Right lobe of liver (tissue), 6 donors: ENCODE measurements around the gene MRPS15. TPM values are rescaled to one million over a fixed set of nuclear protein-coding genes. Genes with fewer than 3 reads are reported as not detected.
A peak's percentile ranks its signal among the peaks of the same experiment; 100 is the strongest.
"Not testable (repeated sequence)": the region's sequence is repeated elsewhere in the genome, so short reads cannot be mapped to it uniquely, and the experiment has no call there.

Source experiments
- ATAC-seq, 4 donors: fragments of 200-7000 bp; cut with Tn5 transposase; one replicate each; pipeline ENCODE4 v1.9.1; 2020; ENCODE audit warnings: mild to moderate bottlenecking in 4 of 4, moderate library complexity in 4 of 4
- DNase-seq, 3 donors: peaks; one replicate each; pipeline ENCODE4 v3.0.0-alpha.2; 2020
- H3K27ac ChIP-seq, 3 donors: fragments of 200-600 bp; one replicate each; pipeline ENCODE4 v1.8.0; 2022
- H3K27me3 ChIP-seq, 2 donors: fragments of 200-600 bp; one replicate each; pipeline ENCODE4 v1.8.0; 2022
- H3K36me3 ChIP-seq, 4 donors: fragments of 200-600 bp; sonication (generic) in 1 of 4; one replicate each; pipeline versions ENCODE4 v1.5.1 to v1.8.0; 2017 to 2022; ENCODE audit warnings: control low read depth in 1 of 4
- H3K4me1 ChIP-seq, 4 donors: fragments of 200-600 bp; sonication (generic) in 1 of 4; one replicate each; pipeline versions ENCODE4 v1.5.1 to v1.8.0; 2017 to 2022; ENCODE audit warnings: control low read depth in 1 of 4
- H3K4me3 ChIP-seq, 3 donors: fragments of 200-600 bp; one replicate each; pipeline ENCODE4 v1.8.0; 2022
- H3K9me3 ChIP-seq, 4 donors: fragments of 200-600 bp; sonication (generic) in 1 of 4; one replicate each; pipeline versions ENCODE4 v1.5.1 to v1.8.0; 2017 to 2022; ENCODE audit warnings: control low read depth in 1 of 4
- POLR2A ChIP-seq: fragments of 450-650 bp; IDR thresholded peaks from one replicate; pipeline ENCODE4 v1.6.1; 2017; ENCODE audit warnings: antibody characterized with exemption, mild to moderate bottlenecking
- WGBS: methylation state at CpG from one replicate; pipeline ENCODE4 v1.1.6; 2018; ENCODE audit warnings: low coverage, low lambda C conversion rate; ENCODE audit not compliant: insufficient coverage; ENCODE audit errors: missing lambda C conversion rate; 5-methylcytosine and 5-hydroxymethylcytosine counted together
- intact Hi-C, 2 donors: fragments of 100-400 bp; cut with DNase I; formaldehyde crosslinking; loops; one replicate each; pipeline versions ENCODE4 v1.11.2 to v1.14.1; 2022
- total RNA-seq, 6 experiments: library from RNA; depleted of rRNA in 2 of 6; stranded (reverse); fragments of >200 nt in 2 of 6; fragmentation: NEBNext Ultra II Directional in 3 of 6; extraction: Animal tissue kit (Norgen Biotek cat#: 25700) in 3 of 6; gene quantifications; one replicate each; pipeline versions ENCODE4 v1.1.0 to v1.2.4, GENCODE V29; 2016 to 2023
- TF ChIP-seq, protein P1 (sequence below), 4 donors: fragments of 200-600 bp in 3 of 4; fragments of 450-650 bp in 1 of 4; IDR thresholded peaks; one replicate each; pipeline versions ENCODE4 v1.5.1 to v1.8.0; 2016 to 2022; ENCODE audit warnings: antibody characterized with exemption in 4 of 4, mild to moderate bottlenecking in 2 of 4
- donor health status: DM: no; HTN: yes; CAD: no.
- donor health status: DM: no; HTN: no; CAD: no.
- donor health status: DM: no; HTN: no; CAD: no.
- donor health status: DM: no; HTN: yes; CAD: no.
- donor health status: DM: no; HTN: yes; CAD: no.

Gene MRPS15
- total RNA-seq, 6 experiments from 2014 or later: 44.9 to 63.6 (median 55.1) TPM

GRCh38 chr1:36481091-36481490, 16.9 kb upstream of the MRPS15 start:
- Histone ChIP-seq H3K4me3 (no peak overlapping the region), H3K9me3 (no peaks in the 10 kb centered on the region), H3K36me3 (no peaks in the 10 kb centered on the region), H3K27ac (no peak overlapping the region), H3K27me3 (no peaks in the 10 kb centered on the region), H3K4me1 (peaks cover 0 to 13% (median 1%) of the 10 kb centered on the region in 4 donors)
- intact Hi-C loops: no loop called here
- TF ChIP-seq, protein P1, sequence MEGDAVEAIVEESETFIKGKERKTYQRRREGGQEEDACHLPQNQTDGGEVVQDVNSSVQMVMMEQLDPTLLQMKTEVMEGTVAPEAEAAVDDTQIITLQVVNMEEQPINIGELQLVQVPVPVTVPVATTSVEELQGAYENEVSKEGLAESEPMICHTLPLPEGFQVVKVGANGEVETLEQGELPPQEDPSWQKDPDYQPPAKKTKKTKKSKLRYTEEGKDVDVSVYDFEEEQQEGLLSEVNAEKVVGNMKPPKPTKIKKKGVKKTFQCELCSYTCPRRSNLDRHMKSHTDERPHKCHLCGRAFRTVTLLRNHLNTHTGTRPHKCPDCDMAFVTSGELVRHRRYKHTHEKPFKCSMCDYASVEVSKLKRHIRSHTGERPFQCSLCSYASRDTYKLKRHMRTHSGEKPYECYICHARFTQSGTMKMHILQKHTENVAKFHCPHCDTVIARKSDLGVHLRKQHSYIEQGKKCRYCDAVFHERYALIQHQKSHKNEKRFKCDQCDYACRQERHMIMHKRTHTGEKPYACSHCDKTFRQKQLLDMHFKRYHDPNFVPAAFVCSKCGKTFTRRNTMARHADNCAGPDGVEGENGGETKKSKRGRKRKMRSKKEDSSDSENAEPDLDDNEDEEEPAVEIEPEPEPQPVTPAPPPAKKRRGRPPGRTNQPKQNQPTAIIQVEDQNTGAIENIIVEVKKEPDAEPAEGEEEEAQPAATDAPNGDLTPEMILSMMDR (IDR thresholded peaks at IDR 0.05): no peak
- TF ChIP-seq POLR2A: no peak
- WGBS: 60% methylated on average over 2 of the region's 6 CpGs
- ATAC-seq (no peak), DNase-seq (no peak)

GRCh38 chr1:36480161-36480560, 16.0 kb upstream of the MRPS15 start:
- Histone ChIP-seq H3K27me3 (no peaks in the 10 kb centered on the region), H3K4me1 (peaks cover 0 to 10% (median 0%) of the 10 kb centered on the region in 4 donors), H3K27ac (no peak overlapping the region), H3K9me3 (no peaks in the 10 kb centered on the region), H3K36me3 (no peaks in the 10 kb centered on the region), H3K4me3 (no peak overlapping the region)
- intact Hi-C loops: no loop called here
- DNase-seq (peak in 1 of 3 donors; percentile 43), ATAC-seq (no peak)
- no CpG with 5 or more reads among the region's 2 CpGs for WGBS
- TF ChIP-seq POLR2A: no peak
- TF ChIP-seq, protein P1 (IDR thresholded peaks at IDR 0.05): no peak

GRCh38 chr1:36479505-36480051, 15.4 kb upstream of the MRPS15 start:
- ATAC-seq (peak in 2 of 4 donors; percentile 24 to 67), DNase-seq (peak in 1 of 3 donors; percentile 3)
- 61% methylated on average over 2 of the region's 2 CpGs for WGBS
- no peaks in the 10 kb centered on the region for H3K27me3 ChIP-seq
- no peak for TF ChIP-seq POLR2A
- TF ChIP-seq, protein P1 (IDR thresholded peaks at IDR 0.05): no peak
- no peaks in the 10 kb centered on the region for H3K36me3 ChIP-seq
- H3K27ac ChIP-seq: no peak overlapping the region
- intact Hi-C loops: no loop called here
- no peaks in the 10 kb centered on the region for H3K9me3 ChIP-seq
- peaks cover 0 to 10% (median 0%) of the 10 kb centered on the region in 4 donors for H3K4me1 ChIP-seq
- H3K4me3 ChIP-seq: no peak overlapping the region

GRCh38 chr1:36477615-36478014, 13.4 kb upstream of the MRPS15 start:
- H3K36me3 ChIP-seq, DNase-seq, H3K9me3 ChIP-seq, intact Hi-C loops, H3K27me3 ChIP-seq, ATAC-seq, H3K27ac ChIP-seq, H3K4me3 ChIP-seq: not testable (repeated sequence)
- 84% methylated on average over 7 of the region's 13 CpGs for WGBS
- H3K4me1 ChIP-seq: peaks cover 0 to 10% (median 0%) of the 10 kb centered on the region in 4 donors

- H3K9me3 ChIP-seq: no peaks in the 10 kb centered on the region
- no peaks in the 10 kb centered on the region for H3K36me3 ChIP-seq
- DNase-seq (no peak), ATAC-seq (no peak)
- H3K4me1 ChIP-seq: peaks cover 0 to 10% (median 0%) of the 10 kb centered on the region in 4 donors
- no peaks in the 10 kb centered on the region for H3K27me3 ChIP-seq
- no peak overlapping the region for H3K27ac ChIP-seq
- H3K4me3 ChIP-seq: no peak overlapping the region
- WGBS: 80% methylated on average over 3 of the region's 5 CpGs
- TF ChIP-seq, protein P1 (IDR thresholded peaks at IDR 0.05): no peak
- TF ChIP-seq POLR2A: no peak
- intact Hi-C loops: no loop called here
Observed at GRCh38 chr1:36476945-36477344, 12.8 kb upstream of the MRPS15 start.
